ENCODE results near the gene CCNY.
"Not testable (repeated sequence)": the region's sequence is repeated elsewhere in the genome, so short reads cannot be mapped to it uniquely, and the experiment has no call there.

Gene CCNY

DNA sequence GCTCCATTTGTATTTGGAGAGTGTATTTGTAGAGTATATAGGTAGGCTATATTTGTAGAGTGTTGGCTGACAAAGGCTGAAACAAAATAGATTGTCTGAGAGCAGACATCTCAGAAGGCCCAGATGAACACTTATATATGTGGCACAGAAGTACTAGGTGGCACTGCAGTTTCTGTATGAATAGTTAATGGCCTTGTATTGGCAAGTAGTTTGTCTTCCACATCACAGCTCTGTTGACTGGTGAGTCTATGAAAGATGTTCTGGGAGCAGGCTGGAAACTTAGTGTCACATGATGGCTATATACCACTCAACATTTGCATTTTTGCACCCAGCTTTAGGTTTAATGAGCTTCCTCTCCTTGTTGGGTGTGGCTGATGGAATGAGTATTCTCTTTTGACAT is 51.9 kb downstream of the CCNY start:
- no peak for DNase-seq

- no peak for DNase-seq
These were observed 52.4 kb downstream of the CCNY start for GRCh38 chr10:35388682-35389081.

GRCh38 chr10:35390161-35390840 is 54.0 kb downstream of the CCNY start:
- DNase-seq, result no peak

DNA sequence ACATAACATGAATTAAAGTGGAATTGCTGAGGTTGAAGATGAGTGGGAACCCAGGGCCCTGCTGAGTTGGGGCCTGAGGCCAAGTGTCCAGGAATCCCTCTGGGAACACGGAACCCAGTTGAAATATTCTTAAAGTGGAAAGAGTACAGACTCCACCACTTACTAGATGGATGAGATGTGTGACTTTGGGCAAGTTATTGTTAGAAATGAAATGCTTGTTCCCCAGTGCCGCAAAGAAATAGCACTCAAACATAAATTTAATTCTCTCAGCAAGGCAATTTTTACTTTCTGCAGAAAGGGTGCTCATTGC is 54.5 kb downstream of the CCNY start:
- DNase-seq, result no peak

GRCh38 chr10:35391153-35391953 is 55.0 kb downstream of the CCNY start:
- DNase-seq, result no peak

- no peak for DNase-seq
These were observed 55.6 kb downstream of the CCNY start for GRCh38 chr10:35391954-35392262.

GRCh38 chr10:35392482-35393228 is 56.3 kb downstream of the CCNY start:
- no peak for DNase-seq

DNA sequence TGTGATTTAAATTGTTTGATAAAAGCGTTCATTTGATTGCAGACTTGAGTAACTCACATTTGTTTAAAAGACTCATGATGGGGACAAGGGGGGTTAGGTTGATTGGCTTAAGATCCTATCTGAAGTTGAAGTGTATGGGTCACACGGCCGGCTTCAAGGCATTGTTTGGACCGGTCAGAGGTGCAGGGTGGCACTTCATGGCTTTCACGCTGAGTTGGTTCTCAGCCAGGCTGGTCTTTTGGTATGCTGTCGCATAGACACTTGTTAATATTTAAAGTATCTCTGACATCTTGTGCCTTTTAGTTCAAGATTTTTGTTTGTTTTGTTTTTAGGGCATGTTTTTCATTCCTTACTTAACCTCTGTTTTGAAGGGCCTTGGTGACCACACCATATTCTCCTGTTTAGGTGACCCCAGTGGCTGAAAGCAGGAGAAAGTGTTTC is 58.1 kb downstream of the CCNY start:
- no peak for DNase-seq

GRCh38 chr10:35394934-35395333 is 58.6 kb downstream of the CCNY start:
- DNase-seq, result no peak

GRCh38 chr10:35396560-35397434 is 60.5 kb downstream of the CCNY start:
- DNase-seq, result no peak

GRCh38 chr10:35397953-35398352 is 61.6 kb downstream of the CCNY start:
- DNase-seq, result no peak

GRCh38 chr10:35398355-35398754 is 62.0 kb downstream of the CCNY start:
- no peak for DNase-seq

DNA sequence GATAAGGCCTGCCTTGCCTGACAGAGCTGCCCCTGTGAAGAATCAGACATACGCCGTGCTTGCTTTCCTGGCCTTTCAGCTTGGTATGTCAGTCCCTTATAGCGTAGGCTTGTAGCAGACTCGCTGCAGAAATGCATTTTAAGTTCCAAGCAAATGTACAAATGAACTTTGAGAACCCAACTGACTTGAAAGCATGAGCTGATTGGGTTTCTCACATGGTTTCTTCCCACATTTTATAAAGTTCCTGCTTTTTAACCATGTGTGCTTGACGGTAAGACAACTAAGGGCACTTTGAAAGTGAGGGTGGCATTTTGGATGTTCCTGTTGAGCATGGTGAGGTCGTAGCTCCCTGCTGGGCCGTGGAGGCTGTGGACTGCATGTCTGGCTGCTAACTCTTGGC is 62.6 kb downstream of the CCNY start:
- DNase-seq, result no peak

GRCh38 chr10:35399414-35400009 is 63.2 kb downstream of the CCNY start:
- DNase-seq, result no peak

DNA sequence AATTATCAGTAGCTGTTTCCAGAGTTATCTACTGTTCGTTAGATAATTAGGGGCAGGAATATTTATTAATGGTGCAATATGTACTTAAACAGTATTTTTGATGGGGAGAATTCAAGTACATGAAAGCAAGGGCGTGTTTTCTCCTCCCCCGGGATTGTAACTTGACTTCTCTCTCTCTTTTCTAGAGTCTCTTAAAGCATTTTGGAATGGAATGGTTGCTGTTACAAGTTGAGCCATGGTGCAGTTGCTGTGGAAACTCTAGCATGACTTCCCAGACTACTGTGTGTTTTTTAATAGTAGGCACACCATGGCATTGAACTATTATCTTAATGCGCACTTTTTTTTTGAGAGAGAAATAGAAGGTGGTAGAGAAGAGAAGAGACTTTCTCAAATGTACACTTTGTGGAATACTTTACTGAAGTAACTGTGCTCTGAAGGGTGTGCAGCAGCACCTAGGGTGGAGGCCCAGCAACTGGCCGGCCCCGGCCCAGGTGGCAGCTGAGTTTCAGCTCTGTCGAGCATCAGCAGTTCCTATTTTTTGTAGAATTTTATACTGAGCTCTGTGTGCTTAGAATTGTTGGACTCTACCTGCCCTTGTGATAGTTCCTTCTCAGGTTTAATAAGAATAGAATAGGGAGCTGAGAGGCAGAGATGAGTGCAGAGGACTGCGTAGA is 64.4 kb downstream of the CCNY start:
- DNase-seq, result no peak

GRCh38 chr10:35403491-35403890 is 67.2 kb downstream of the CCNY start:
- DNase-seq, result not testable (repeated sequence)

DNA sequence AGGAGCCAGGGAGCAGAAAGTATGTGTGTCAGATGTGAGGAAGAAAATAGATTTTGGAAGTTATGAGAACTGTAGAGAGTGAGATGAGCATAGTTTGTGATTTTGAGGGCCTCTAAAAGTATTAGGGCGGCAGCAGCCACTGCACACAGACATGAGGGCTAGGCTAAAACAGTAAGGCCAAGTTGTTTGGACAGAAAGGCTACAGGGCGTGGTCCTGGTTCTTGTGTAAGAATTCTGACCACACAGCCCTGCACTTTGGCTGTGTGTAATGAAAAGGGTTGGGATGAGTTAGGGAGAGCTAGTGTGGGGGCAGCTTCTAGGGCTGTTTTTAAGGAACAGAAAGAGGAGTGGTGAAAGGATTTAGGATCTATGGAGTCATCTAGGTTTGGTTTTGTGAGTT is 67.8 kb downstream of the CCNY start:
- not testable (repeated sequence) for DNase-seq

DNA sequence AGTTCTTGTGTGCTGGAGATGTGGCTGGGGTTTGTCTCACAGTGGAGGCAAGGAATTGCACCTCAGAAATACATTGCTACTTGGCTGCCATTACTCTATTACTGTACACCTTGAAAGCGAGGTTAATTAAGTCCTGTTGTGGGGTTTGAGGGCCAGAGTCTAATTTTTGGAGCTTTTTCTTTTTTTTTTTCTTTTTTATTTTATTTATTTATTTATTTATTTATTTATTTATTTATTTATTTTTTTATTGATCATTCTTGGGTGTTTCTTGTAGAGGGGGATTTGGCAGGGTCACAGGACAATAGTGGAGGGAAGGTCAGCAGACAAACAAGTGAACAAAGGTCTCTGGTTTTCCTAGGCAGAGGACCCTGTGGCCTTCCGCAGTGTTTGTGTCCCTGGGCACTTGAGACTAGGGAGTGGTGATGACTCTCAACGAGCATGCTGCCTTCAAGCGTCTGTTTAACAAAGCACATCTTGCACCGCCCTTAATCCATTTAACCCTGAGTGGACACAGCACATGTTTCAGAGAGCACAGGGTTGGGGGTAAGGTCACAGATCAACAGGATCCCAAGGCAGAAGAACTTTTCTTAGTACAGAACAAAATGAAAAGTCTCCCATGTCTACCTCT is 69.8 kb downstream of the CCNY start:
- DNase-seq, result not testable (repeated sequence)

- DNase-seq, result not testable (repeated sequence)
These were observed 71.4 kb downstream of the CCNY start for GRCh38 chr10:35407696-35408095.

- no peak for DNase-seq
These were observed 72.8 kb downstream of the CCNY start for GRCh38 chr10:35409094-35409582.

GRCh38 chr10:35409808-35410207 is 73.5 kb downstream of the CCNY start:
- no peak for DNase-seq

All from cortex of kidney (tissue), 1 donor.